Stimulated activated effector memory CD8-positive, alpha-beta T cell treated with anti-CD3 and anti-CD28 coated beads, Interleukin-12 subunit alpha, Interleukin-12 subunit beta, amount 100 ng/mL, for 72 hours (primary cell): Measurements from ENCODE around the gene DISC1.

ENCODE experiments used
- ATAC-seq: fragments of 150-1000 bp; cut with Tn5 transposase; 2 replicates; pipeline ENCODE4 v1.10.0; 2021
- DNase-seq, 2 donors: peaks; one replicate each; pipeline ENCODE4 v3.0.0; 2021 to 2022; ENCODE audit warnings: low spot score in 2 of 2
- H3K27ac Mint-ChIP-seq: one replicate; pipeline ENCODE4 v1.8.0; 2022; ENCODE audit warnings: mild to moderate bottlenecking, mixed read lengths
- H3K36me3 Mint-ChIP-seq: one replicate; pipeline ENCODE4 v1.8.0; 2022; ENCODE audit warnings: mild to moderate bottlenecking, mixed read lengths
- H3K4me1 Mint-ChIP-seq: one replicate; pipeline ENCODE4 v1.8.0; 2022; ENCODE audit warnings: mixed read lengths
- H3K4me3 Mint-ChIP-seq: one replicate; pipeline ENCODE4 v1.8.0; 2022; ENCODE audit warnings: mild to moderate bottlenecking, mixed read lengths
- H3K9me3 Mint-ChIP-seq: one replicate; pipeline ENCODE4 v1.8.0; 2022; ENCODE audit warnings: mixed read lengths

DISC1 gene

GRCh38 chr1:232012773-232013386 is 386.3 kb downstream of the DISC1 start:
- DNase-seq (no peak), ATAC-seq (no peak)
- H3K4me1 Mint-ChIP-seq: peaks cover 6% of the 10 kb centered on the region
- H3K4me3 Mint-ChIP-seq: no peak overlapping the region
- H3K36me3 Mint-ChIP-seq: no peaks in the 10 kb centered on the region
- no peaks in the 10 kb centered on the region for H3K9me3 Mint-ChIP-seq
- no peak overlapping the region for H3K27ac Mint-ChIP-seq

DNA sequence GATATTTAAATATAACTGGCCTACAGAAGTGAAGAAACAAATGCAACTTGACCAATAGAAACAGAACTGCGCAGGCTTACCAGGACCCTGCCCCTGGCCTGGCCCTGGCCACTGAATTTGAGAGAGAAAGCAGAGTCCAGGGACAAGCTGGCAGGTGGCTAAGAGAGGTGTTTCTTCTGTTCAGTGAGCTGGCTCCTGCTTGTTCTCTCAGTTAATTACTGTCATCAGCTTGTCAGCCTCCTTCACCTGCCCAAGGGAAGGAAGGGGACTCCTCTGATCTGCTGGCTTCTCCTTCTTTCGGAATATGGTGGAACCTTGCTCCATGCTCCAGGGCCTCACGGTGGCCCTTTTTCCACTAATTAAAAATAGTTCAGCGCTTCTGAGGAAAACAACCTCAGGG is 388.4 kb downstream of the DISC1 start:
- no peaks in the 10 kb centered on the region for H3K9me3 Mint-ChIP-seq
- DNase-seq (no peak), ATAC-seq (no peak)
- peaks cover under 1% of the 10 kb centered on the region for H3K4me1 Mint-ChIP-seq
- H3K27ac Mint-ChIP-seq: no peak overlapping the region
- no peak overlapping the region for H3K4me3 Mint-ChIP-seq
- no peaks in the 10 kb centered on the region for H3K36me3 Mint-ChIP-seq

GRCh38 chr1:232016616-232017015 is 390.0 kb downstream of the DISC1 start:
- no peak for ATAC-seq
- Mint-ChIP-seq H3K36me3 (no peaks in the 10 kb centered on the region), H3K4me1 (no peaks in the 10 kb centered on the region), H3K9me3 (no peaks in the 10 kb centered on the region), H3K27ac (no peak overlapping the region), H3K4me3 (no peak overlapping the region)
- DNase-seq: no peak

- no peak for ATAC-seq
- Mint-ChIP-seq H3K4me3 (no peak overlapping the region), H3K9me3 (no peaks in the 10 kb centered on the region), H3K4me1 (no peaks in the 10 kb centered on the region), H3K36me3 (no peaks in the 10 kb centered on the region), H3K27ac (no peak overlapping the region)
- DNase-seq: no peak
Measured at GRCh38 chr1:232017057-232017456, 390.5 kb downstream of the DISC1 start.

DNA sequence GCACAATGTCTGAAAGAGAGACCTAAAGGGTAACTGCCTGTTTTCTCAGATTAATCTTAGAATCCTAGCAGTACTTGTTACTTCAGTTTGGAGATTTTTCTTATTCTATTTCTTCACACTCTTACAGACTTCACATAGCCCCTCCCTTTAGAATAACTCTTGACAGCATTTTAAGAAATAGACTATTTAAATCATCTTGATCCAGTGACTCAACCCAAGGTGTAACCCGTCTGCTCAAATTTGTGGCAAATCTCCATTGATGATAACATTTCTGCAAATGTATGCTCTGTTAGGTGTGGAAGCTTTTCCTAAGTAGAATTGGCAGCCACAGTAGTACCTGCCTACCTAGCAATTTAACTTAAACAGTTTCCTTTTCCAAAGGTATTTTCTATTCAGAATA is 391.2 kb downstream of the DISC1 start:
- Mint-ChIP-seq H3K27ac (no peak overlapping the region), H3K4me3 (no peak overlapping the region), H3K36me3 (no peaks in the 10 kb centered on the region), H3K4me1 (no peaks in the 10 kb centered on the region), H3K9me3 (no peaks in the 10 kb centered on the region)
- ATAC-seq (no peak), DNase-seq (no peak)

DNA sequence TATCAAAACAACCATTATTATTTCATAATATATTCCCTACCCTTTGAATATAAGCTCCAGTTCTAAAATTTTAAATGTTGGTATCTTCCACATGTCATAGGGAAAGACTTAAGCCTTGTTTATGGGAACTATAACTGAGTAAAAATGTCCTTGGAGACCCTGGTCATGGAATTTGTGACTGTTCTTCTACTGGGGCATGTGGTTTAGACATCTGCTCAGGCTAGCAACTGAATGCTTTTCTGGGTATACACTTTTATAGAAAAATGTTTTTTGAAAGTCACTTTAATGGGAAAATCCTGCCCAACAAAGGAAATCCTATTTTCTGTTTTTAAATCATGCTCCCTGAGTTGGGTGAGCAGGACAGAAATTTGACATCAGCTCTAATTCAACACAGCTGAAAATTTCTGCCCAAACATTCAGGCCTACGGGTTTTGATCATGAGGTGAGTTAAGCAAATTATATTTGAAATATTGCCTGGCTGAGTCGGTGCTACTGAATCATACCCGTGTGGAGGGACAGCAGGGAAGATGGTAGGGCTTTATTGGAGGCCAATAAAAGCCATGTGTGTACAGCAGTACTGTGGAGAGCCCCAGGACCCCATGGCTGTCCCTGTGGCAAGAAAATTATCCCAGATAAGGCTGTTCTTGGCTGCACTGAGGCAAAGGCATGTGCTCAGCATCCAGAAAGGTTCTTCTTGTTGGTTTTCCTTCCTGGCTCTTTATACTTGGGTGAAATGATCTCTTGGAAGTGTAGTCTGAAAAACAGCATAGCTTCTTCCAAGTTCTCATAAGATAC is 391.8 kb downstream of the DISC1 start:
- no peak for DNase-seq
- H3K4me3 Mint-ChIP-seq: no peak overlapping the region
- H3K27ac Mint-ChIP-seq: no peak overlapping the region
- no peaks in the 10 kb centered on the region for H3K36me3 Mint-ChIP-seq
- no peak for ATAC-seq
- H3K4me1 Mint-ChIP-seq: no peaks in the 10 kb centered on the region
- H3K9me3 Mint-ChIP-seq: no peaks in the 10 kb centered on the region

- no peak for ATAC-seq
- DNase-seq: no peak
- H3K27ac Mint-ChIP-seq: no peak overlapping the region
Measured at GRCh38 chr1:232019026-232019340, 392.4 kb downstream of the DISC1 start.

DNA sequence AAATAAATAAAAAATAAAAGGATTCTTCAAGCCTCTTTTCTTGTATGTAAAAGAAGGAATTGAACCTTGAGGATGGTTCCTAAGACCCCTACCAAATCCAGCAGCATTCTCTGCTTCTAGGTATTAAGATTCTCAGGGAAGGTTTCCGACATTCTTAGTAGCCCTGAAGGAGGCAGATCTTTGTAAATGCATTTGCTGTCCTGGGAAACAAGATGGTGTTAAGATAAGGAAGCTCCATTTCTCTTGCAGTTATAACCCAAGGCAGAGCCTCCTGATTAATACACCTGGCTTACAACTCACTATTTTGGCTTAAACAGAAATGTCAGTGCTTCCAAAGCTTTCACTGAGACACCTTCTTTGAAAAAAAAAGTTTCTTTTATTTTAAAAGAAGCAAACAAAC is 393.8 kb downstream of the DISC1 start:
- ATAC-seq (no peak), DNase-seq (no peak)
- Mint-ChIP-seq H3K9me3 (no peaks in the 10 kb centered on the region), H3K4me3 (no peak overlapping the region), H3K4me1 (no peaks in the 10 kb centered on the region), H3K27ac (no peak overlapping the region), H3K36me3 (no peaks in the 10 kb centered on the region)

More at GRCh38 chr1:232019026-232019340, 392.4 kb downstream of the DISC1 start:
- Mint-ChIP-seq H3K36me3 (no peaks in the 10 kb centered on the region), H3K4me1 (no peaks in the 10 kb centered on the region), H3K9me3 (no peaks in the 10 kb centered on the region), H3K4me3 (no peak overlapping the region)

GRCh38 chr1:232029315-232029714 is 402.7 kb downstream of the DISC1 start:
- DNase-seq (peak in 1 of 2 donors; percentile 2), ATAC-seq (no peak)
- Mint-ChIP-seq H3K9me3 (no peaks in the 10 kb centered on the region), H3K36me3 (no peaks in the 10 kb centered on the region), H3K4me1 (no peaks in the 10 kb centered on the region), H3K4me3 (no peak overlapping the region), H3K27ac (no peak overlapping the region)

- Mint-ChIP-seq H3K4me3 (no peak overlapping the region), H3K27ac (no peak overlapping the region), H3K36me3 (no peaks in the 10 kb centered on the region), H3K4me1 (no peaks in the 10 kb centered on the region), H3K9me3 (no peaks in the 10 kb centered on the region)
- DNase-seq: no peak
- no peak for ATAC-seq
Measured at GRCh38 chr1:232031156-232031555, 404.6 kb downstream of the DISC1 start.

DNA sequence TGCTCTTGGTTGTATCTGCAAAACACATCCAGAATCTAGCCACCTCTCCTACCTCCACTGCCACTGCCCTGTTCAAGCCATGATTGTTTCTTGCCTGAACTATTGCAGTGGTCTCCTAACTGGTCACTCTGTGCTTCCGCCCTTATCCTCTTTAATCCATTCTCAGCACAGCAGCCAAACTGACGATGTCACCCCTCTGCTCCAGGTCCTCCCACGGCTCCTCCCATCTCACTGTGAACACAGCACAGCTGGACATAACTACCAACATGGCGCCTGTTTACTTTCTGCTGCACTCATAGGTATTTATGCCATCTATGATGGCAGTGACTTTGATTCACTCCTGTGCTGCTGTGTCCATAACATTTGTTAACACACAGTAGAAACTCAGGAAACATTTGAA is 406.7 kb downstream of the DISC1 start:
- ATAC-seq (no peak), DNase-seq (no peak)
- Mint-ChIP-seq H3K9me3 (no peaks in the 10 kb centered on the region), H3K4me1 (no peaks in the 10 kb centered on the region), H3K36me3 (no peaks in the 10 kb centered on the region), H3K4me3 (no peak overlapping the region), H3K27ac (no peak overlapping the region)

- no peak overlapping the region for H3K4me3 Mint-ChIP-seq
- DNase-seq: no peak
- H3K36me3 Mint-ChIP-seq: no peaks in the 10 kb centered on the region
- ATAC-seq: no peak
- H3K4me1 Mint-ChIP-seq: no peaks in the 10 kb centered on the region
- no peaks in the 10 kb centered on the region for H3K9me3 Mint-ChIP-seq
- H3K27ac Mint-ChIP-seq: no peak overlapping the region
Measured at GRCh38 chr1:232034556-232034955, 408.0 kb downstream of the DISC1 start.

DNA sequence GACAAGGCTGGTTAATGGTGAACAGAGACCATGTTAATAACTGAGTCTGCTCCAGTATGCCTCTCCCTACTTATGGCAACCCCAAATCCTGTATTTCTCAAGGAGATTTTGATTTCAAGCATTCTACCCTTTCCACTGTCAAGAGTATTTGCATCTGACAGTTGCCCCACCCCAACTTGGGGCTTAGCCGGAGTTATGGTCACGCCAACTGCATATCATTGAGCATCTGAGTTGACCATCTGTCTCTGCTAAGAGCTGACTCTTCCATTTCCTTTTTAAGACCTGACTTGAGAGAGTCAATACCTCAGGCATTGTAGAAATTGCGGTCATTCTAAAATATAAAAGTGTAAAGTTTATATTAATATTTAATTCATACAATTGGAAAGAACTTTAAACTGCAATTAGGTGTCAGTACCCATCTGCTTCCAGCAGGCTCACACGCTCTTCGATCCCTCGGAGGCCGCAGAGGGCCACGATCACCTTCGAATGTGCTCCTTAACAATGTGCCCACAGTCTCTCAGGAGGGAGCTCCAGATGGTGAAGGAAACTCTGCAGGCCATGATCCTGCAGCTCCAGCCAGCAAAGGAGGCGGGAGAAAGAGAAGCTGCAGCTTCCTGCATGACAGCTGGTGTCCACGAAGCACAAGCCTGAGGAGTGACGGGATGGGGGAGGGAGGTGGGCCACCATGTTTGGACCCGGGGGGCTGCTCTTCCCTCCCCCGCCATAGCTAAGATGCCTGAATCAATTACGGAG is 409.8 kb downstream of the DISC1 start:
- Mint-ChIP-seq H3K36me3 (no peaks in the 10 kb centered on the region), H3K4me3 (no peak overlapping the region), H3K4me1 (no peaks in the 10 kb centered on the region), H3K9me3 (no peaks in the 10 kb centered on the region), H3K27ac (no peak overlapping the region)
- DNase-seq: no peak
- no peak for ATAC-seq

DNA sequence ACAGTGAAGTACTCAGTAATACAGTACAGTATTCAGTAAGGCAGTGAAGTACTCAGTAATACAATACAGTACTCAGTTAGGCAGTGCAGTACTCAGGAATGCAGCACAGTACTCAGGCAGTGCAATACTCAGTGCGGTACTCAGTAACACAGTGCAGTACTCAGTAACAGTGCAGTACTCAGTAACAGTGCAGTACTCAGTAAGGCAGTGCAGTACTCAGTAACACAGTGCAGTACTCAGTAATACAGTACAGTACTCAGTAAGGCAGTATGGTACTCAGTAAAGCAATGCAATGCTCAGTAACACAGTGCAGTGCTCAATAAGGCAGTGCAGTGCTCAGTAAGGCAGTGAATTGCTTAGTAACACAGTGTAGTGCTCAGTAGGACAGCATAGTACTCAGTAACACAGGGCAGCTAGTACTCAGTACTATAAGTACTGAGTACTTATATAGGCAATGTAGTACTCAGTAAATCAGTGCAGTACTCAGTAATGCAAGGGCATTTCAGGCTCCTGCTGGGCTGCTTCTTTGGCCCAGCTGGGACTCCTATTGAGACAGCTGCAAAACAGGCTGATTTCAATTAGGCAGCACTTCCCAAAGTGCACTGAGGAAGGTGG is 411.3 kb downstream of the DISC1 start:
- no peak for DNase-seq
- Mint-ChIP-seq H3K27ac (no peak overlapping the region), H3K4me3 (no peak overlapping the region), H3K36me3 (no peaks in the 10 kb centered on the region), H3K4me1 (no peaks in the 10 kb centered on the region), H3K9me3 (no peaks in the 10 kb centered on the region)
- ATAC-seq: peak; percentile 21

DNA sequence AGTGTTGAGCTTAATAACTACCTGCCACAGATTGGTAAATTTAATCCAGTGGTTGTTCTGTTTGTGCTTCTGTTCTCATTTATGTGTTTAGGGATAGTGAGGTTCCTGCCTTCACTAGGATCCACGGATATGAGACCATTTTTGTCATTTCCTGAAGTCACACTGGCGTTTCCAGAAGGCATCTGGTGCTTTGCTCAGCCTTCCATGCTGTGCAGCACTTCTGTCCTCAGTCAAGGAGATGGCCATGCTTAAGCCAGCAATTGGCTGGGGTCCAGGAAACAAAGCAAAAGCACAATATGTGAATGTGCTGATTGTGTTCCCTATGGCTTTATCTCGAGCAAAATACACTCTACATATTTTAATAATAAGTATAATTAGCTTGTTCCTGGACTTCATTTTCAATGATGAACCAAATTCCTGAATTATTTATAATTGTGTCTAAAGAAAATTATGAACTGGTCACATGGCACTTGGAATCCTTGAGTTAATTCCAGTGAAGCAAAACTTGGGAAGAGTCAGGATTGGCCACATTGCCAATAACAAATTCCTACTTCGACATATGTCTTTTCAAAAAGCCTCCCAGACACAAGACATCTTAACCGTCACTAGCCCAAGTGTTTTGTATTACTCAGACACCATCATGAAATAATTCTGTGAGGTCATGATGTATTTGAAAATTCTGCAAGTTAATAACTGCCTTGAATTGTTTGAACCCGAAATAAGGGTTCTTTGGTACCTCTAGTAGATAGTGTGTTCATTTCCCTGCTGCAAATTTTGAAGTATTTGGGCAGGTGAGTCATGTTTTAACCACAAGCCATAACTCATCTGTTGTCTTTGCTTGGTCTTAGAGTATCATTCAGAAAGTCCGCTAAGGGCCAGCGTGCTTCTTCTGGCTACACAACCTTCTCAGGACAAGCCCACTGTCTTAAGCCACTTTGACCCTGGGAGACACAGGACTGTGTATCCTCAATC is 412.4 kb downstream of the DISC1 start:
- ATAC-seq (peak; percentile 78), DNase-seq (no peak)
- H3K4me1 Mint-ChIP-seq: no peaks in the 10 kb centered on the region
- no peak overlapping the region for H3K4me3 Mint-ChIP-seq
- H3K27ac Mint-ChIP-seq: no peak overlapping the region
- no peaks in the 10 kb centered on the region for H3K36me3 Mint-ChIP-seq
- no peaks in the 10 kb centered on the region for H3K9me3 Mint-ChIP-seq
